Hepatocyte (in vitro differentiated cells): ENCODE measurements around the gene SETBP1. TPM values are rescaled to one million over a fixed set of nuclear protein-coding genes. Genes with fewer than 3 reads are reported as not detected.

Experiments used
- DNase-seq: peaks from one replicate; pipeline ENCODE4 v3.0.0-alpha.2; 2016; ENCODE audit warnings: low spot score
- H2AFZ ChIP-seq: fragments of 200-600 bp; sonication (generic); 2 replicates; pipeline ENCODE4 v1.6.0; 2016; ENCODE audit warnings: antibody characterized with exemption, mild to moderate bottlenecking
- H3K27ac ChIP-seq: fragments of 200-600 bp; sonication (generic); 2 replicates; pipeline ENCODE4 v1.5.1; 2016; ENCODE audit warnings: mild to moderate bottlenecking
- H3K27me3 ChIP-seq: fragments of 200-600 bp; sonication (generic); 2 replicates; pipeline ENCODE4 v1.6.1; 2016
- H3K36me3 ChIP-seq: fragments of 200-600 bp; sonication (generic); replicated peaks from 2 replicates; pipeline ENCODE4 v1.5.1; 2016; ENCODE audit warnings: low read depth; ENCODE audit not compliant: insufficient read depth
- H3K4me1 ChIP-seq: fragments of 200-600 bp; sonication (generic); 2 replicates; pipeline ENCODE4 v1.5.1; 2016; ENCODE audit warnings: mild to moderate bottlenecking, moderate library complexity; ENCODE audit not compliant: insufficient read depth
- H3K4me2 ChIP-seq: fragments of 200-600 bp; sonication (generic); 2 replicates; pipeline ENCODE4 v1.6.0; 2016
- H3K4me3 ChIP-seq: fragments of 200-600 bp; sonication (generic); 2 replicates; pipeline ENCODE4 v1.5.1; 2016; ENCODE audit warnings: mild to moderate bottlenecking
- H3K79me2 ChIP-seq: fragments of 200-600 bp; sonication (generic); 2 replicates; pipeline ENCODE4 v1.6.0; 2017; ENCODE audit warnings: mild to moderate bottlenecking
- H3K9me2 ChIP-seq: fragments of 200-600 bp; sonication (generic); replicated peaks from 2 replicates; pipeline ENCODE4 v1.6.0; 2017; ENCODE audit warnings: mild to moderate bottlenecking; ENCODE audit not compliant: insufficient read depth
- H3K9me3 ChIP-seq: fragments of 200-600 bp; sonication (generic); 2 replicates; pipeline ENCODE4 v1.5.1; 2016; ENCODE audit warnings: low read depth, mild to moderate bottlenecking
- H4K20me1 ChIP-seq: fragments of 200-600 bp; sonication (generic); 2 replicates; pipeline ENCODE4 v1.6.0; 2016; ENCODE audit warnings: mild to moderate bottlenecking; ENCODE audit not compliant: insufficient read depth, poor library complexity, severe bottlenecking
- EZH2 ChIP-seq: fragments of 200-600 bp; sonication (generic); IDR thresholded peaks from 2 replicates; pipeline ENCODE4 v1.6.1; 2016; ENCODE audit warnings: antibody characterized with exemption, mild to moderate bottlenecking, borderline replicate concordance
- EZH2phosphoT487 ChIP-seq: fragments of 200-600 bp; sonication (generic); IDR thresholded peaks from one replicate; pipeline ENCODE4 v1.6.1; 2018; ENCODE audit warnings: antibody characterized with exemption, mild to moderate bottlenecking, low read depth, moderate library complexity; ENCODE audit not compliant: unreplicated experiment, severe bottlenecking
- WGBS: methylation state at CpG from one replicate; pipeline ENCODE4 v1.1.6; 2016; ENCODE audit warnings: low lambda C conversion rate; ENCODE audit errors: missing lambda C conversion rate; 5-methylcytosine and 5-hydroxymethylcytosine counted together
- polyA plus RNA-seq: library from polyadenylated mRNA; unstranded; fragments of >200 nt; fragmentation: Nextera tagmentation; extraction: Ambion mirVana; gene quantifications from 2 replicates; pipeline ENCODE4 v1.2.1, GENCODE V29; 2016
- total RNA-seq: library from RNA; depleted of rRNA; stranded (reverse); fragments of >200 nt; gene quantifications from 2 replicates; pipeline ENCODE4 v1.2.3, GENCODE V29; 2014
- TF ChIP-seq, protein P1 (sequence below): fragments of 200-600 bp; sonication (generic); IDR thresholded peaks from 2 replicates; pipeline ENCODE4 v1.5.1; 2016; ENCODE audit warnings: antibody characterized with exemption, mild to moderate bottlenecking; ENCODE audit not compliant: poor library complexity

The SETBP1 gene
- total and polyA plus RNA-seq, 2 experiments from 2014 or later = 10.3 to 21.1 TPM

GRCh38 chr18:44851856-44852621 is 171.4 kb downstream of the SETBP1 start:
- no peak overlapping the region for H3K4me2 ChIP-seq
- H3K4me1 ChIP-seq = peaks cover 5% of the 10 kb centered on the region
- no peak for DNase-seq
- H2AFZ ChIP-seq = no peak overlapping the region
- TF ChIP-seq EZH2phosphoT487 (no peak), EZH2 (no peak)
- TF ChIP-seq, protein P1, sequence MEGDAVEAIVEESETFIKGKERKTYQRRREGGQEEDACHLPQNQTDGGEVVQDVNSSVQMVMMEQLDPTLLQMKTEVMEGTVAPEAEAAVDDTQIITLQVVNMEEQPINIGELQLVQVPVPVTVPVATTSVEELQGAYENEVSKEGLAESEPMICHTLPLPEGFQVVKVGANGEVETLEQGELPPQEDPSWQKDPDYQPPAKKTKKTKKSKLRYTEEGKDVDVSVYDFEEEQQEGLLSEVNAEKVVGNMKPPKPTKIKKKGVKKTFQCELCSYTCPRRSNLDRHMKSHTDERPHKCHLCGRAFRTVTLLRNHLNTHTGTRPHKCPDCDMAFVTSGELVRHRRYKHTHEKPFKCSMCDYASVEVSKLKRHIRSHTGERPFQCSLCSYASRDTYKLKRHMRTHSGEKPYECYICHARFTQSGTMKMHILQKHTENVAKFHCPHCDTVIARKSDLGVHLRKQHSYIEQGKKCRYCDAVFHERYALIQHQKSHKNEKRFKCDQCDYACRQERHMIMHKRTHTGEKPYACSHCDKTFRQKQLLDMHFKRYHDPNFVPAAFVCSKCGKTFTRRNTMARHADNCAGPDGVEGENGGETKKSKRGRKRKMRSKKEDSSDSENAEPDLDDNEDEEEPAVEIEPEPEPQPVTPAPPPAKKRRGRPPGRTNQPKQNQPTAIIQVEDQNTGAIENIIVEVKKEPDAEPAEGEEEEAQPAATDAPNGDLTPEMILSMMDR = no peak
- H3K27ac ChIP-seq = no peak overlapping the region
- H3K4me3 ChIP-seq = no peak overlapping the region
- WGBS = 90% methylated on average over 13 of the region's 13 CpGs
- peaks cover 11% of the 10 kb centered on the region for H3K79me2 ChIP-seq
- H3K9me2 ChIP-seq = no peaks in the 10 kb centered on the region
- H3K9me3 ChIP-seq = no peaks in the 10 kb centered on the region
- H4K20me1 ChIP-seq = peaks cover 3% of the 10 kb centered on the region
- H3K36me3 ChIP-seq = no peaks in the 10 kb centered on the region
- no peaks in the 10 kb centered on the region for H3K27me3 ChIP-seq

DNA sequence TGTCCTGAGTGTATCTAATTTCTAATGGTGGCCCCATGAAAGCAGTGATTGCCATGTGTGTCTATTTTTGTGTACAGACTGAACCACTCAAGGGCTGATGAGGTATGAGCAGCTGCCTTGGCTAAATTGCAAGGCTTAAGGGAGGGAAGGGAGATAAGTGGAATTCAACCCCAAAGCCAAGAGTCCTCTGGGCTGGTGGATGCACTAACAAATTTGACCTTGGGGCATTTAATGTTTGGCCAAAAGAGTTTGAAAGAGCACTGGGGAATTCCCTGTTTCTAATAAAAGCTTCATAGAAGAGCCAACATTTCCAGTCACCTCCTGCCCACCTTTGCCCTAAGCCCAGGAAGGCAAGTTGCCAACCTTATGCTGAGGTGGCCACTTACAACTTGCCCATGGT is 172.1 kb downstream of the SETBP1 start:
- no peak overlapping the region for H3K4me2 ChIP-seq
- H3K9me2 ChIP-seq = no peaks in the 10 kb centered on the region
- no peaks in the 10 kb centered on the region for H3K36me3 ChIP-seq
- peaks cover 5% of the 10 kb centered on the region for H3K4me1 ChIP-seq
- H3K27me3 ChIP-seq = no peaks in the 10 kb centered on the region
- no peaks in the 10 kb centered on the region for H3K9me3 ChIP-seq
- H3K79me2 ChIP-seq = peaks cover 11% of the 10 kb centered on the region
- TF ChIP-seq, protein P1 = no peak
- TF ChIP-seq EZH2phosphoT487 (no peak), EZH2 (no peak)
- no peak for DNase-seq
- no peak overlapping the region for H3K4me3 ChIP-seq
- H2AFZ ChIP-seq = no peak overlapping the region
- peaks cover 3% of the 10 kb centered on the region for H4K20me1 ChIP-seq
- H3K27ac ChIP-seq = no peak overlapping the region

GRCh38 chr18:44853430-44853829 is 172.7 kb downstream of the SETBP1 start:
- Histone ChIP-seq H2AFZ (no peak overlapping the region), H3K4me2 (no peak overlapping the region), H3K27me3 (no peaks in the 10 kb centered on the region), H3K27ac (no peak overlapping the region), H3K79me2 (peaks cover 11% of the 10 kb centered on the region), H3K9me2 (no peaks in the 10 kb centered on the region), H3K4me3 (no peak overlapping the region), H3K36me3 (no peaks in the 10 kb centered on the region), H3K4me1 (peaks cover 5% of the 10 kb centered on the region), H3K9me3 (no peaks in the 10 kb centered on the region), H4K20me1 (peaks cover 2% of the 10 kb centered on the region)
- 80% methylated on average over 2 of the region's 2 CpGs for WGBS
- TF ChIP-seq, protein P1 = no peak
- no peak for TF ChIP-seq EZH2phosphoT487
- DNase-seq = no peak
